Measurements from ENCODE around the gene C5orf52. TPM values are rescaled to one million over a fixed set of nuclear protein-coding genes. Genes with fewer than 3 reads are reported as not detected.

The C5orf52 gene
- total RNA-seq, 1 experiment from 2014 or later: not detected

- DNase-seq (ENCODE audit: low spot score) (no peak), ATAC-seq (no peak)
- Mint-ChIP-seq H3K27ac (no peak overlapping the region), H3K36me3 (peaks cover 18% of the 10 kb centered on the region), H3K27me3 (ENCODE audit: low read depth) (peaks cover 45% of the 10 kb centered on the region), H3K4me1 (no peaks in the 10 kb centered on the region), H3K4me3 (peak overlapping the region; percentile 57), H3K9me3 (peaks cover 31% of the 10 kb centered on the region)
- POLR2A ChIA-PET: interaction anchor here (0.6 to 1.8 kb wide), 2 partner anchors 60 to 81 kb away, joined by 4 to 5 read pairs; partner anchors contain the start of gene THG1L
- CTCF ChIA-PET: interaction anchor here (0.5 to 1.7 kb wide), 6 partner anchors 13 to 424 kb away, joined by 3 to 18 read pairs (median 5); partner anchors contain the start of gene LSM11
- TF ChIP-seq ZNF121 (CRISPR knock-in tag; IDR thresholded peaks at IDR 0.05) (no peak), ERG (CRISPR knock-in tag; IDR thresholded peaks at IDR 0.05) (no peak), RELA (CRISPR knock-in tag; IDR thresholded peaks at IDR 0.05; ENCODE audit: borderline replicate concordance) (no peak), JAZF1 (CRISPR knock-in tag; IDR thresholded peaks at IDR 0.05) (no peak)
Measured at GRCh38 chr5:157650991-157651611, 20.2 kb upstream of the C5orf52 start.

DNA sequence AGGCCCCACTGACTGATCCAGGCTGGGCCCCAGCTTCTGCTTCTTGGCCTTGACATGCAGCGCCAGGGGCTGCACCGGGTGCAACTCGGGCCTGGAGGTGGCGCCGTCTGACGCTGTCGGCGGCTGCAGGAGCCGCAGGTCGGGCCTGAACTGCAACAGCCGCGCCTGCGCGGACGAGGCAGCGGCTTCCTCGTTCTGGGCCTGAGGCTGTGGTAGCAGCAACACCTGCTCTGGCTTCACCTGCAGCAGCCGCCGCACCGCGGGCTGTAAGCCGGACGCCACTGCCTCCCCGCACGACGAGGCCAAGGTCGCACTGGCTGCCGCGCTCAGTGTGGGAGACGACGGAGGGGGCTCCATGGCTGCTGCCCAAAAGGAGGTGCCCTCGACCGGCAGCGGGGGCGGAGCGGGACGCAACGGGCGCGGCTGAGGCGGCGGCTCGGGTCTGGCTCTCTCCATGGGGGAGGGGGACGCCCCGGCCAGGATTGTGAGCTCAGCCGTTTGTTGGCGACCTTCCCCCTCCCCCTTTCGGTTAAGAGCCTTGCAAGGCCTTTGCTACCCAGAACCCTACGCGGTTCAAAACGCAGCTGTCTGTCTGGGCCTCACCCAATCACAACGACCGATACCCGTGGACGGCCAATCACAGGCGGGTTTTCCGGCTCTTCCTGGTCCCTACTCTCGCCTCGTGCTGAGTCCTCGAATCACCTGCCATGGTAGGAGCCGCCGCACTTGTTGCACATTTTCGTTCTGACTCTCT, 19.5 kb upstream of the C5orf52 start:
- peaks cover 45% of the 10 kb centered on the region for H3K27me3 Mint-ChIP-seq (ENCODE audit: low read depth)
- H3K36me3 Mint-ChIP-seq: peaks cover 22% of the 10 kb centered on the region
- no peak overlapping the region for H3K27ac Mint-ChIP-seq
- H3K4me3 Mint-ChIP-seq: peak overlapping the region; percentile 57
- peak; percentile 89 for DNase-seq (ENCODE audit: low spot score)
- peak; percentile 94 for ATAC-seq
- ChIA-PET POLR2A (interaction anchor here (0.6 to 1.8 kb wide), 3 partner anchors 33 to 80 kb away, joined by 3 to 5 read pairs (median 4); partner anchors contain the start of gene THG1L), CTCF (interaction anchor here (0.5 to 1.7 kb wide), 9 partner anchors 14 to 424 kb away, joined by 3 to 18 read pairs (median 4); partner anchors contain the start of gene LSM11)
- peaks cover 38% of the 10 kb centered on the region for H3K9me3 Mint-ChIP-seq
- H3K4me1 Mint-ChIP-seq: no peaks in the 10 kb centered on the region
- no peak for TF ChIP-seq ZNF423 (CRISPR knock-in tag; IDR thresholded peaks at IDR 0.05)
- TF ChIP-seq TEAD1 (CRISPR knock-in tag; IDR thresholded peaks at IDR 0.05): peak; percentile 81
- peak; percentile 95 for TF ChIP-seq ZBTB21 (CRISPR knock-in tag; IDR thresholded peaks at IDR 0.05; ENCODE audit: borderline replicate concordance)
- TF ChIP-seq ELF4 (CRISPR knock-in tag; IDR thresholded peaks at IDR 0.05; ENCODE audit: low read depth): peak; percentile 96
- no peak for TF ChIP-seq ZNF671 (CRISPR knock-in tag; IDR thresholded peaks at IDR 0.05)
- TF ChIP-seq NFE2L1 (CRISPR knock-in tag; IDR thresholded peaks at IDR 0.05): peak; percentile 90; the same call in 1 of the 2 replicates
- no peak for TF ChIP-seq PRRX2 (CRISPR knock-in tag; IDR thresholded peaks at IDR 0.05)
- no peak for TF ChIP-seq SOX15 (CRISPR knock-in tag; IDR thresholded peaks at IDR 0.05)
- TF ChIP-seq JAZF1 (CRISPR knock-in tag; IDR thresholded peaks at IDR 0.05): no peak
- TF ChIP-seq AFF4 (CRISPR knock-in tag; IDR thresholded peaks at IDR 0.05; ENCODE audit: borderline replicate concordance): peak; percentile 91; the same call in 1 of the 2 replicates
- TF ChIP-seq, protein P1, sequence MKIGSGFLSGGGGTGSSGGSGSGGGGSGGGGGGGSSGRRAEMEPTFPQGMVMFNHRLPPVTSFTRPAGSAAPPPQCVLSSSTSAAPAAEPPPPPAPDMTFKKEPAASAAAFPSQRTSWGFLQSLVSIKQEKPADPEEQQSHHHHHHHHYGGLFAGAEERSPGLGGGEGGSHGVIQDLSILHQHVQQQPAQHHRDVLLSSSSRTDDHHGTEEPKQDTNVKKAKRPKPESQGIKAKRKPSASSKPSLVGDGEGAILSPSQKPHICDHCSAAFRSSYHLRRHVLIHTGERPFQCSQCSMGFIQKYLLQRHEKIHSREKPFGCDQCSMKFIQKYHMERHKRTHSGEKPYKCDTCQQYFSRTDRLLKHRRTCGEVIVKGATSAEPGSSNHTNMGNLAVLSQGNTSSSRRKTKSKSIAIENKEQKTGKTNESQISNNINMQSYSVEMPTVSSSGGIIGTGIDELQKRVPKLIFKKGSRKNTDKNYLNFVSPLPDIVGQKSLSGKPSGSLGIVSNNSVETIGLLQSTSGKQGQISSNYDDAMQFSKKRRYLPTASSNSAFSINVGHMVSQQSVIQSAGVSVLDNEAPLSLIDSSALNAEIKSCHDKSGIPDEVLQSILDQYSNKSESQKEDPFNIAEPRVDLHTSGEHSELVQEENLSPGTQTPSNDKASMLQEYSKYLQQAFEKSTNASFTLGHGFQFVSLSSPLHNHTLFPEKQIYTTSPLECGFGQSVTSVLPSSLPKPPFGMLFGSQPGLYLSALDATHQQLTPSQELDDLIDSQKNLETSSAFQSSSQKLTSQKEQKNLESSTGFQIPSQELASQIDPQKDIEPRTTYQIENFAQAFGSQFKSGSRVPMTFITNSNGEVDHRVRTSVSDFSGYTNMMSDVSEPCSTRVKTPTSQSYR (CRISPR knock-in tag; IDR thresholded peaks at IDR 0.05): peak; percentile 96
- peak; percentile 97 for TF ChIP-seq MYBL2 (CRISPR knock-in tag; IDR thresholded peaks at IDR 0.05)
- peak; percentile 90 for TF ChIP-seq CREM (CRISPR knock-in tag; IDR thresholded peaks at IDR 0.05)
- peak; percentile 89; the same call in 1 of the 2 replicates for TF ChIP-seq ATF1 (CRISPR knock-in tag; IDR thresholded peaks at IDR 0.05)
- TF ChIP-seq ZBTB43 (CRISPR knock-in tag; IDR thresholded peaks at IDR 0.05): peak; percentile 95; the same call in 1 of the 2 replicates
- TF ChIP-seq OVOL2 (CRISPR knock-in tag; IDR thresholded peaks at IDR 0.05; ENCODE audit: borderline replicate concordance): no peak
- TF ChIP-seq EMX1 (CRISPR knock-in tag; IDR thresholded peaks at IDR 0.05): no peak
- TF ChIP-seq, protein P2, sequence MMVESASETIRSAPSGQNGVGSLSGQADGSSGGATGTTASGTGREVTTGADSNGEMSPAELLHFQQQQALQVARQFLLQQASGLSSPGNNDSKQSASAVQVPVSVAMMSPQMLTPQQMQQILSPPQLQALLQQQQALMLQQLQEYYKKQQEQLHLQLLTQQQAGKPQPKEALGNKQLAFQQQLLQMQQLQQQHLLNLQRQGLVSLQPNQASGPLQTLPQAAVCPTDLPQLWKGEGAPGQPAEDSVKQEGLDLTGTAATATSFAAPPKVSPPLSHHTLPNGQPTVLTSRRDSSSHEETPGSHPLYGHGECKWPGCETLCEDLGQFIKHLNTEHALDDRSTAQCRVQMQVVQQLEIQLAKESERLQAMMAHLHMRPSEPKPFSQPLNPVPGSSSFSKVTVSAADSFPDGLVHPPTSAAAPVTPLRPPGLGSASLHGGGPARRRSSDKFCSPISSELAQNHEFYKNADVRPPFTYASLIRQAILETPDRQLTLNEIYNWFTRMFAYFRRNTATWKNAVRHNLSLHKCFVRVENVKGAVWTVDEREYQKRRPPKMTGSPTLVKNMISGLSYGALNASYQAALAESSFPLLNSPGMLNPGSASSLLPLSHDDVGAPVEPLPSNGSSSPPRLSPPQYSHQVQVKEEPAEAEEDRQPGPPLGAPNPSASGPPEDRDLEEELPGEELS (CRISPR knock-in tag; IDR thresholded peaks at IDR 0.05): peak; percentile 98
- no peak for TF ChIP-seq HMGA2 (CRISPR knock-in tag; IDR thresholded peaks at IDR 0.05)
- peak; percentile 93 for TF ChIP-seq ESRRA (CRISPR knock-in tag; IDR thresholded peaks at IDR 0.05; ENCODE audit: borderline replicate concordance)

Data from WTC11 (cell line).